Stimulated activated CD4-positive, alpha-beta T cell treated with anti-CD3 and anti-CD28 coated beads, Interleukin-15, amount 100 ng/mL, for 48 hours (primary cell): ENCODE data around the gene LRPPRC.
A peak's percentile ranks its signal among the peaks of the same experiment; 100 is the strongest.

Experiments
- DNase-seq, 2 donors: peaks; one replicate each; pipeline ENCODE4 v3.0.0-alpha.2; 2020; ENCODE audit warnings: low read depth in 2 of 2

LRPPRC gene

GRCh38 chr2:43906448-43907109 is 89.2 kb downstream of the LRPPRC start:
- no peak for DNase-seq

GRCh38 chr2:43905871-43906270 is 89.9 kb downstream of the LRPPRC start:
- no peak for DNase-seq

GRCh38 chr2:43905371-43905803 is 90.4 kb downstream of the LRPPRC start:
- no peak for DNase-seq

- no peak for DNase-seq
Observed at GRCh38 chr2:43899589-43899988, 96.2 kb downstream of the LRPPRC start.

GRCh38 chr2:43898838-43899346 is 96.9 kb downstream of the LRPPRC start:
- DNase-seq = no peak

GRCh38 chr2:43898134-43898837 is 97.5 kb downstream of the LRPPRC start:
- DNase-seq = no peak

- DNase-seq = no peak
Observed at GRCh38 chr2:43897492-43897891, 98.3 kb downstream of the LRPPRC start.

- no peak for DNase-seq
Observed at GRCh38 chr2:43896906-43897305, 98.9 kb downstream of the LRPPRC start.

GRCh38 chr2:43894743-43895142 is 101.0 kb downstream of the LRPPRC start:
- DNase-seq = no peak

- no peak for DNase-seq
Observed at GRCh38 chr2:43890855-43891254, 104.9 kb downstream of the LRPPRC start.

GRCh38 chr2:43889416-43889815 is 106.4 kb downstream of the LRPPRC start:
- no peak for DNase-seq

- DNase-seq = no peak
Observed at GRCh38 chr2:43887176-43887575, 108.6 kb downstream of the LRPPRC start.

GRCh38 chr2:43885132-43885632 is 110.6 kb downstream of the LRPPRC start:
- no peak for DNase-seq

- no peak for DNase-seq
Observed at GRCh38 chr2:43884689-43885088, 111.1 kb downstream of the LRPPRC start.

- no peak for DNase-seq
Observed at GRCh38 chr2:43882312-43882711, 113.5 kb downstream of the LRPPRC start.

GRCh38 chr2:43880952-43881351 is 114.8 kb downstream of the LRPPRC start:
- no peak for DNase-seq

- no peak for DNase-seq
Observed at GRCh38 chr2:43880471-43880870, 115.3 kb downstream of the LRPPRC start.

GRCh38 chr2:43879261-43879660 is 116.5 kb downstream of the LRPPRC start:
- no peak for DNase-seq

GRCh38 chr2:43877782-43878464 is 117.9 kb downstream of the LRPPRC start:
- peak; percentile 40 to 64 for DNase-seq

- no peak for DNase-seq
Observed at GRCh38 chr2:43874776-43875451, 120.9 kb downstream of the LRPPRC start.

GRCh38 chr2:43872151-43872550 is 123.6 kb downstream of the LRPPRC start:
- DNase-seq = no peak

- DNase-seq = no peak
Observed at GRCh38 chr2:43855292-43855691, 140.5 kb downstream of the LRPPRC start.
